HG02763 (cell line): ENCODE results near the gene ABCB6.
"Not testable (repeated sequence)": the region's sequence is repeated elsewhere in the genome, so short reads cannot be mapped to it uniquely, and the experiment has no call there.

Experiments used
- ATAC-seq: cut with Tn5 transposase; IDR thresholded peaks from one replicate; pipeline ENCODE4 v1.9.1; 2021; ENCODE audit warnings: mild to moderate bottlenecking, moderate library complexity; ENCODE audit not compliant: unreplicated experiment

Gene ABCB6

GRCh38 chr2:219214141-219214540 is 4.6 kb downstream of the ABCB6 start:
- ATAC-seq: no peak

- ATAC-seq: no peak
Measured at GRCh38 chr2:219213486-219214071, 5.2 kb downstream of the ABCB6 start.

- ATAC-seq: no peak
Measured at GRCh38 chr2:219213026-219213415, 5.7 kb downstream of the ABCB6 start.

GRCh38 chr2:219210886-219211362 is 7.8 kb downstream of the ABCB6 start:
- no peak for ATAC-seq

GRCh38 chr2:219210196-219210885 is 8.4 kb downstream of the ABCB6 start:
- no peak for ATAC-seq

GRCh38 chr2:219209236-219210195 is 9.2 kb downstream of the ABCB6 start:
- ATAC-seq: no peak

- ATAC-seq: no peak
Measured at GRCh38 chr2:219207884-219208740, 10.6 kb downstream of the ABCB6 start.

- no peak for ATAC-seq
Measured at GRCh38 chr2:219207134-219207883, 11.4 kb downstream of the ABCB6 start.

GRCh38 chr2:219206328-219207133 is 12.2 kb downstream of the ABCB6 start, which contains the start of gene ZFAND2B:
ZFAND2B (plus strand) TSS chr2:219206782; CDS start chr2:219206988, 206 bp downstream.
- peak; percentile 95 for ATAC-seq

GRCh38 chr2:219205981-219206327 is 12.8 kb downstream of the ABCB6 start:
- no peak for ATAC-seq

GRCh38 chr2:219205165-219205538 is 13.6 kb downstream of the ABCB6 start:
- ATAC-seq: no peak

- ATAC-seq: no peak
Measured at GRCh38 chr2:219204425-219205164, 14.2 kb downstream of the ABCB6 start.

GRCh38 chr2:219201331-219201730 is 17.4 kb downstream of the ABCB6 start:
- not testable (repeated sequence) for ATAC-seq

- ATAC-seq: not testable (repeated sequence)
Measured at GRCh38 chr2:219200502-219201326, 18.0 kb downstream of the ABCB6 start.

- ATAC-seq: no peak
Measured at GRCh38 chr2:219199470-219200211, 19.1 kb downstream of the ABCB6 start.

GRCh38 chr2:219198974-219199373 is 19.8 kb downstream of the ABCB6 start:
- ATAC-seq: no peak

- no peak for ATAC-seq
Measured at GRCh38 chr2:219197388-219197787, 21.4 kb downstream of the ABCB6 start.
